AG09309 (cell line): ENCODE results near the gene GAB4.

Experiments used
- DNase-seq: peaks from one replicate; pipeline ENCODE4 v3.0.0-alpha.2; 2010; ENCODE audit warnings: low read depth
- H3K4me3 ChIP-seq: 2 replicates; pipeline ENCODE4 v1.5.1; 2011; ENCODE audit warnings: mild to moderate bottlenecking, low read depth, low read length, moderate library complexity; ENCODE audit not compliant: control insufficient read depth
- TF ChIP-seq, protein P1 (sequence below): IDR thresholded peaks from 2 replicates; pipeline ENCODE4 v1.5.1; 2011; ENCODE audit warnings: mild to moderate bottlenecking, low read depth, low read length, inconsistent platforms; ENCODE audit not compliant: insufficient read depth, control insufficient read depth; ENCODE audit errors: missing control alignments

The GAB4 gene

DNA sequence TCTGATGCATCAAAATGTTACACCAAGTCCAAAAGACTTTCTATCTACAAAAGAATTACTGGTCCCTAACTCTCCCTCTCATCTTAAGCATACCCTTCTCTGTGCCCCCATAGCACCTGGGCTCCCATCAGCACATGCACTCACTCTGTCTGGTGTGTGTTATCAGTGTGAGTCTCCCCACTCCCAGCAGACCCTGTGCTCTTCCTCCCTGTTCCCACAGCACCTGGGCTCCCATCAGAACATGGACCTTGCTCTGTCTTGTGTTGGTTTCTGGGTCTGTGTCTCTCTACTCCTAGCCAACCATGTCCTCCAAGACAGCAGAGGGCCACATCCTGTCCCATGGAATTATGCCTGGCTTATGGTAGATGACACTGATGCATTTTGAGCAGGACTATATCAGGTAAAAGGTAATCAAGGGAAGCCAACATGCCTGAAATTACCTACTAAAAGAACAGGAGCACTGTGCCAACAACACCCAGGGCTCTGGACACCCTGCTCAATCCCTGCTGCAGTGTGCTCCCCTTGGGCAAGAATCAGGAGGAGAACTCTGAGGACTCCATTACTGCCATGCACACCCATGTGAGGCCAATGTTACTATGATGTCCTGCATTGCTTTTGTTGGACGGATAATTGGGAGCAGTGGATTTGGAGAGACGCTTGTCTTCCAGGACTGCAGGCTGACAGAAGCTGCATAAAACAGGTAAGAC is 34.3 kb downstream of the GAB4 start:
- TF ChIP-seq, protein P1, sequence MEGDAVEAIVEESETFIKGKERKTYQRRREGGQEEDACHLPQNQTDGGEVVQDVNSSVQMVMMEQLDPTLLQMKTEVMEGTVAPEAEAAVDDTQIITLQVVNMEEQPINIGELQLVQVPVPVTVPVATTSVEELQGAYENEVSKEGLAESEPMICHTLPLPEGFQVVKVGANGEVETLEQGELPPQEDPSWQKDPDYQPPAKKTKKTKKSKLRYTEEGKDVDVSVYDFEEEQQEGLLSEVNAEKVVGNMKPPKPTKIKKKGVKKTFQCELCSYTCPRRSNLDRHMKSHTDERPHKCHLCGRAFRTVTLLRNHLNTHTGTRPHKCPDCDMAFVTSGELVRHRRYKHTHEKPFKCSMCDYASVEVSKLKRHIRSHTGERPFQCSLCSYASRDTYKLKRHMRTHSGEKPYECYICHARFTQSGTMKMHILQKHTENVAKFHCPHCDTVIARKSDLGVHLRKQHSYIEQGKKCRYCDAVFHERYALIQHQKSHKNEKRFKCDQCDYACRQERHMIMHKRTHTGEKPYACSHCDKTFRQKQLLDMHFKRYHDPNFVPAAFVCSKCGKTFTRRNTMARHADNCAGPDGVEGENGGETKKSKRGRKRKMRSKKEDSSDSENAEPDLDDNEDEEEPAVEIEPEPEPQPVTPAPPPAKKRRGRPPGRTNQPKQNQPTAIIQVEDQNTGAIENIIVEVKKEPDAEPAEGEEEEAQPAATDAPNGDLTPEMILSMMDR = no peak
- H3K4me3 ChIP-seq = no peak overlapping the region
- DNase-seq = no peak

DNA sequence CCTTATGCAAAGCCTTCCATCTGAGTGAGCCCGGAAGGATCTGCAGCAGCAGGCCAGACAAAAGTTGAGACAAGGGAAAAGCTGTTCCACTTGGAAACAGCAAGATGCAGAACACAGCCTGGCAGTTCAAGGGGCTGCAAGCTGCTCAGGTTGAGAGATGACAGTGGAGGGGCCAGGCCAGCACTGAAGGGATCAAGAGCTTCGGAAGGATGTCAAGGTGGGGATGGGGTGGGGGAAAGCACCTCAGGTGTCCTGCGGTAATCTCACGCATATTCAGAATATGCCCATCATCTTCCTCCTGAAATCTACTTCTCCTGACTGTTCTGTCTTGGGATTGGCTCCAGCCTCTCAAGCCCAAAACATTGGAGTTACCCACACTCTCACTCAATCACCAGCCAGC is 35.7 kb downstream of the GAB4 start:
- DNase-seq = no peak
- H3K4me3 ChIP-seq = no peak overlapping the region
- TF ChIP-seq, protein P1 = no peak

DNA sequence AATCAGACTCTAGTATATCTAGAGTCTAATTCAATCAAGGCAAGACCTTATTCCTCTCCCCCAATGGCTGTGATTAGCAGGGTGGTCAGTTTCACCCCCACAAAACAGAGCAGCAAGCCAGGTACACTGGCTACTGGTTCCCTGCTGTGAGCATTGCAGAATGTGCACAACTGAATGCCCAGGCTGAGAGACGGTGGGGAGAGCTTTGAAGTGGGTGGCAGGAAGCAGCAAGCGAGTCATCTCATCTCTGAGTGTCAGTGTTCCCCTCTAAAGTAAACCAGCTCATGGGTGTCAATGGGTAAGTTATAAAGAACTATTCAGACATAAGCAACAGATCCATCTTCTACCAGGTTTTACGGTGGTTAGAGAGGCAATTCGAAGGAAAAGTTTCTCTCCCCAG is 37.6 kb downstream of the GAB4 start:
- TF ChIP-seq, protein P1 = no peak
- DNase-seq = no peak

DNA sequence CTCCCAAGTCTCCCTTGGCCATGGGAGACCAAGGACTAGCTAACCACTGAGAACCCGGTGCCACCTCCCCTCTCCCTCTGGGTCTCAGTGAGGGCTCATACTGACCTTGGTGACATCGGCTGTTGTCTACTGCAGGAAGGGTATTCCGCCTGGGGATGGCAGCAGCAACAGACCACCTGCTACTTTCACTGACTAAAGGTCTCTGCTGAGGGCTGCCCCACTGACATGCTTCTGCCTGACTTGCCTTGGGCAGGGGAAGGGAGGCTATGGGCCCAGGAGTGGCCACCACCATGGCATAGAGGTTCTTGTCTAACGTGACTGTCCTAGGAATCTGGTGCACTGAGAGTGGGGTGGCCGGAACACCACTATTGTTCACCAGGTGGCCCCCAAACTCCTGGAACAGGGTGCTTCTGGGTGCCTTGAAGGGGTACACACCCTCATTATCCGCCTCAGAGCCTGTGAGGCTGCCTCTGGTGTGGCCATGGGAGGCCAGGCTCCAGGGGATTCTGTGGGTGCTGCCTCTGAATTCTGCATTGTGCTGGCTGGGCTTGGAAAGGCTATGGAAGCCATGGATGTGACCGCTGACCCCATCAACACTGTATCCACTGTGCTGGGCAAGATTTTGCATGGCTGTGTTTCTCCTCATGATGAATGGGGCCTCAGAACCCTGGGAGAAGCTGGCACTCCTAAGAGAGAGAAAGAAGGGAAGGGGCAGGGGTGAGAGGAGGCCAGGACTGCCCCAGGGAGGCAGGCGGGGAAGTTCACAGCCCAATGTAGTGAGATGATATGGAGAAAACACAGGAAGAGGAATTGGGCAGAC is 38.3 kb downstream of the GAB4 start:
- DNase-seq = no peak
- TF ChIP-seq, protein P1 = no peak
- no peak overlapping the region for H3K4me3 ChIP-seq

More for the DNA sequence above, 37.6 kb downstream of the GAB4 start:
- H3K4me3 ChIP-seq = no peak overlapping the region

DNA sequence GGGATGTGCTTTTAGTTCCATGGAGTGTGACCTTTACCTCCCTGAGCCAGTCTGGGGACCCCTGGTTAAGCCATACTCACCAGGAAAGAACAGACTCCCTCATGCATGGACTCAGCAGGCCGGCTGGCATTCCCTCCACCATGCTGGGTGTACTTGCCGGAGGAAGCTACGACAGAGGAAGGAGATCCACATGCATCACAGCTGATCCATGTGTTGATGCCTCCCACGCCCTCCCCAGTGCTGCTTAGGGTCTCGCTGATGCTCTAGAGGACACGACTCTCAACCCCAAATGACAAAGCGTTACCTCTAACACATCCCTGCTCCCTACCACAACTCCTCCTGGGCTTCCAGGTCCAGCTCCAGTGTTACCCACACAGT is 39.8 kb downstream of the GAB4 start:
- H3K4me3 ChIP-seq = no peak overlapping the region
- TF ChIP-seq, protein P1 = no peak
- DNase-seq = no peak

DNA sequence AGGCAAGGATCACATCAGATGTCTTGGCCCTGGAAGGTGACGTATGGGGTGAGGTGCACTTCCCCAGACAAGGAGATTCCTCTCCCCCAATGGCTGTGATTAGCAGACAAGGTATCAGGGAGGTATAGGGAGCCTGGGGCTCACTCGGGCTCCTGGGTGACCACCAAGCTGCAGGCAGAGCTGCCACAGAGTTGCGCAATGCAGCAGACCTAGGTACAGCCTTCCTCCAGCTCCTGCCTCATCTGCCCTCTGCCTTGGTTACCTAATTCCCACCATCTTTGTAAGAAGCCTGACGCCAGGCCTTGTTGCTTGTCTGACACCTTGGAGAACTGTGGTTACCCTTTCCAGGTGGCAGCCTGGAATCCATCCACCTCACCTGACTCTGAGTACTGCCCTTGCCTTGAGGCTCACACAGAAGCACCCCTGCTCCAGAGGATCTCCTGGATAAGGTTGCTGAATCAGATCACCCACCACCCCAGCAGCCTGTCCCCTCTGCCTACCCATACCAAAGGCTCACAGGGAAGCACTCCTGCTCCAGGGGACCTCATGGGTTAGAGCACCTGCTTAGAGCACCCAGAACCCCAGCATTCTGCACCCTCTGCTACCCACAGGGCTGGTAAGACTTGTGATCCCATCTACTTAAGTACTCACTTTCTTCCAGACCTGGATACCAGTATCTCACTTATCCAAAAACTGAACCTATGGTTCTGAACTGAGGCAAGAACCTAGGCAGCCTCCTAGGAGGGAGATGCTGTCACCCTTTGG is 40.4 kb downstream of the GAB4 start:
- DNase-seq = no peak
- TF ChIP-seq, protein P1 = no peak
- H3K4me3 ChIP-seq = no peak overlapping the region
